Muscle of arm (tissue), 14 donors: ENCODE data around the gene ADPRM. TPM values are rescaled to one million over a fixed set of nuclear protein-coding genes. Genes with fewer than 3 reads are reported as not detected.

ENCODE experiments used
- DNase-seq: peaks from one replicate; pipeline ENCODE4 v3.0.0-alpha.2; 2013
- long read RNA-seq, 11 donors: transcript quantifications; one replicate each; lab custom pipeline, GENCODE V29; 2026
- polyA plus RNA-seq, 12 donors: library from polyadenylated mRNA; unstranded; fragments of 120-200 nt; gene quantifications; one replicate each; pipeline ENCODE4 v1.2.1, GENCODE V29; 2013; ENCODE audit not compliant: insufficient read length in 12 of 12

ADPRM gene, protein sequence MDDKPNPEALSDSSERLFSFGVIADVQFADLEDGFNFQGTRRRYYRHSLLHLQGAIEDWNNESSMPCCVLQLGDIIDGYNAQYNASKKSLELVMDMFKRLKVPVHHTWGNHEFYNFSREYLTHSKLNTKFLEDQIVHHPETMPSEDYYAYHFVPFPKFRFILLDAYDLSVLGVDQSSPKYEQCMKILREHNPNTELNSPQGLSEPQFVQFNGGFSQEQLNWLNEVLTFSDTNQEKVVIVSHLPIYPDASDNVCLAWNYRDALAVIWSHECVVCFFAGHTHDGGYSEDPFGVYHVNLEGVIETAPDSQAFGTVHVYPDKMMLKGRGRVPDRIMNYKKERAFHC
- 10 to 100 TPM in 11 of 12 donors, not detected in 1; 14.1 to 24.5 (median 18.3) TPM for polyA plus RNA-seq
- long read RNA-seq, donor 1, partial matches to known transcripts: 22 of 63 reads
- long read RNA-seq, donor 1, other reads (novel, unspliced or antisense): 36 of 63 reads
- long read RNA-seq, donor 2, partial matches to known transcripts: 0 of 8 reads
- long read RNA-seq, donor 2, other reads (novel, unspliced or antisense): 0 of 8 reads
- long read RNA-seq, donor 3, partial matches to known transcripts: 0 of 3 reads
- long read RNA-seq, donor 3, other reads (novel, unspliced or antisense): 0 of 3 reads
- long read RNA-seq, donor 4: 0 reads
- long read RNA-seq, donor 5, partial matches to known transcripts: 0 of 7 reads
- long read RNA-seq, donor 5, other reads (novel, unspliced or antisense): 0 of 7 reads
- long read RNA-seq, donor 6, partial matches to known transcripts: 5 of 9 reads
- long read RNA-seq, donor 6, other reads (novel, unspliced or antisense): 0 of 9 reads
- long read RNA-seq, donor 7, partial matches to known transcripts: 0 of 2 reads
- long read RNA-seq, donor 7, other reads (novel, unspliced or antisense): 0 of 2 reads
- long read RNA-seq, donor 8, partial matches to known transcripts: 14 of 26 reads
- long read RNA-seq, donor 8, other reads (novel, unspliced or antisense): 6 of 26 reads
- long read RNA-seq, donor 9, partial matches to known transcripts: 0 of 2 reads
- long read RNA-seq, donor 9, other reads (novel, unspliced or antisense): 0 of 2 reads
- long read RNA-seq, donor 10, partial matches to known transcripts: 0 of 5 reads
- long read RNA-seq, donor 10, other reads (novel, unspliced or antisense): 0 of 5 reads
- long read RNA-seq, donor 11, partial matches to known transcripts: 0 of 5 reads
- long read RNA-seq, donor 11, other reads (novel, unspliced or antisense): 0 of 5 reads

- DNase-seq: peak; percentile 96
These were observed at the start of gene ADPRM, which contains the start of gene SCO1 for GRCh38 chr17:10697092-10698081. Gene ADPRM, plus strand, starts transcription at chr17:10697594. Its CDS starts 7,333 bp downstream, at chr17:10704927. Gene SCO1, minus strand, starts transcription at chr17:10697533. Its CDS starts 26 bp downstream, at chr17:10697507.

GRCh38 chr17:10648381-10648780 lies 49.0 kb upstream of the ADPRM start:
- DNase-seq: no peak

- DNase-seq: no peak
These were observed 48.4 kb upstream of the ADPRM start for GRCh38 chr17:10648956-10649355.

DNA sequence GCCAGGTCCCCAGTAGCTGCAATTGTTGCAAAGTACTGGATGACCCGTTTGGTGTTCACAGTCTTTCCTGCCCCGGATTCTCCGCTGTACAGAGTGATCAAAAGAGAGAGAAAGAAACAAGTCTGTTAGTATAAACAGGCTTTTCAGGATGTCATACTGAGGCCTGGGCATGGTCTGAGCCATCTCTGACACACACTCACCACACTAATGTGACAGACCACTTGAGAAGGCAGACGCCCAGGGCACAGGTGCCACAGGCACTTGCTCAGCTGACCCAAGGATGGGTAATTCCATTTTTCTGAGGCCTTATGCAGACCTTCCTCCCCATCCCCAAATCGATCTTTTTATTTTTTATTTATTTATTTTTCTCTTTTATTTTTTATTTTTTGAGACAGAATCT lies 47.8 kb upstream of the ADPRM start:
- no peak for DNase-seq

- DNase-seq: no peak
These were observed 45.5 kb upstream of the ADPRM start for GRCh38 chr17:10651927-10652326.

DNA sequence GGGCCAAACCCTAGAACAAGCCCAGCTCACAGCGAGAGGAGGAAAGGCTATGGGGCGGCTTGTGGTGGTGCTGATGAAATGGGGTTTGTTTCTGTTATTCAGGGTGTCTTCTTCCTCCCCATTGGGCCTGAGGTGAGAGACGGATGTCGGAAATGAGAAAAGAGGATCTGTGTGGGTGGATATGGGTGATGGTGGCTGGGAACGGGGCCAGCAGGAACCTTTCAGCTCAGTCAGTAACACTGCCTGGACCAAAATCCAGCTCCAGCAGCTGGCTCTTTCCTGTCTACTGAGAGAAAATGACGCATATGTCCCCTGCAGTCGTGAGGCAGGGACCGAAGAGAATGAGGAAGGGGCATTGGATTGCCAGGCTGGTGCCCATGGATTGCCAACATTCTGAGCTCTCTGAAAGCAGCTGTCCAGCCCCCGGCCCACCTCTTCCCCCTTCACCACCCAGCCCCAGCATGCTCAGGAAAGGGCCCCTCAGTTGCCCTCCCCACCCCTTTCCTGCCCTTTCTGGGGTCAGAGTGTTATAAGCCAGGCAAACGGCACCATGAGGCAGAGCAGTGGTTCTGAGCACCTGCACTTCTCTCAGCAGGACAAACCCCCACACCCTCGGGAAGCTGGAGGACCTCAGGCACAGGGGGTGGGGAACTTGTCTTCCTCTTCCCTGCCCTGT lies 44.3 kb upstream of the ADPRM start:
- no peak for DNase-seq

- DNase-seq: no peak
These were observed 43.4 kb upstream of the ADPRM start for GRCh38 chr17:10653987-10654386.

DNA sequence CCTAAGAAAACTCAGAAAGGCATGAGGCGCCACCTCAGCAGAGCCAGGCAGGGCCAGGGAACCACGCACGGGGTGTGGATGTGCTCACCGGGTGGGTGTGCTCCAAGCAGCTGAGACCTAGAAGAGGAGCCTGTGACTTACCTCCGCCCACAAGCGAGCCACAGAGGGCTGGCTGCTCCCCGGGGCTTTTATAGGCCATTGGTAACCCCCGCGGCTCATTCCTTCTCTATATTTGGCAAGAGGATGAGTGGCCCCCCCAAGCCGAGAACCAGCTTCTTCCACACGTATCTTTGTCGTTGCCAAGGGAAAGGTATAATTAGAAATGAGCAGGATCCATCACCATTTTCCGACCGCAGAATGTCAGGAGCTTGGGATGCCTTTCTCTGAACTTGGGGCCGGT lies 40.2 kb upstream of the ADPRM start, which contains the start of gene MYH3:
Gene MYH3 (minus strand): TSS at position 162 of the 400 bp plus-strand sequence. CDS start 2,245 bp downstream, outside the sequence.
- no peak for DNase-seq

- no peak for DNase-seq
These were observed 39.5 kb upstream of the ADPRM start for GRCh38 chr17:10657879-10658278.

DNA sequence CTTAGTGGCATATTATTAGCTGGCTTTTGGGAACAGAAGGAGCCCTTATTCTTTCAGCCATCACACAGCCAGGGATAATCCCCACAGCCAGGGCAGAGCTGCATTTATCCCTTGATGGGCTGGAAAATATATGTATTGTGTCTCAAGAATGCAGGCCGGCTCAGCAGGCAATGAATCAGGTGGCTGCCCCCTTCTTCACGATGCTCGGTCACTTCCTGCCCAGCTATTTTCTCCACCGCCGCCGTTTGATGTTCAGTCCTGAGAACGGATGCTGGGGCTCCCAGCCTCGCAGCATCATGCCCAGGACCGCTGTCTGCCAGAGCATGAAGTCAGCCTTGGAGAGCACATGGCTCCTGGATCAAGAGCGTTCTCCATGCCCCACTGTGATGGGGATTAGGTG lies 36.0 kb upstream of the ADPRM start:
- DNase-seq: no peak

GRCh38 chr17:10663231-10663630 lies 34.2 kb upstream of the ADPRM start:
- DNase-seq: no peak

GRCh38 chr17:10664571-10664970 lies 32.8 kb upstream of the ADPRM start:
- no peak for DNase-seq

DNA sequence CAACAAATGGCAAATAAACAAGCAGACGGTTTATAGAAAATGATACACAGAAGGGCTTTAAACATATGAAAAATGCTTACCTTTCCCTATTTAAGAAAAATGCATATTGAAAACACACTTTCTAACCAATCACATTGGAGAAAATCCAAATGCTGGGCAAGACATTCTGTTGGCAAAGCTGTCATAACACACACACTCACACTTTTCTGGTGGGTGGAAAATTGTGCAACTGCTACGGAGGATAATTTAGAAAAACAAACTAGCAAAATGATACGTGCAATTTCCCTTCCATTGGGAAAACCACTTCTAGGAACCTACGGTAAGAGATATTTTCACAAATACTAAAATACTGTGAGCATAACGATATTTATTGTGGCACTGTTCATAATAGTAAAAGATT lies 30.5 kb upstream of the ADPRM start:
- DNase-seq: no peak

DNA sequence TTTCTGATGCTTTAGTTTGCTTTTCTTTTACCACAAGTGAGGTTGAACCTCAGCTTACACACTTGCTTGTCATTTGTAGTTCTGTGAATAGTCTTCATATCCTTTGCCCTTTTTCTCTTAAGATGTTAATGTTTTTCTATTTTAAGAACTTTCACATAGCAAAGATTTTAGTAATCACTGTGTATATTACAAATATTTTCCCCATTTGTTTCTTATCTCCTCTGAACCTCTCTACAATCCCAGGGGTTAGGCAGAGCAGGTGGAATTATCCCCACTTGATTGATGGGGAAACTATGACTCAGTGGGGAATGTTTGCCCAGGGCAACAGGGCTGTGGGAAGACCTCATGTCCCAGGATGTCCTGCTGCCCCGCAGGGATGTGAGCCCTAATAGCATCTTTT lies 28.6 kb upstream of the ADPRM start:
- DNase-seq: no peak

DNA sequence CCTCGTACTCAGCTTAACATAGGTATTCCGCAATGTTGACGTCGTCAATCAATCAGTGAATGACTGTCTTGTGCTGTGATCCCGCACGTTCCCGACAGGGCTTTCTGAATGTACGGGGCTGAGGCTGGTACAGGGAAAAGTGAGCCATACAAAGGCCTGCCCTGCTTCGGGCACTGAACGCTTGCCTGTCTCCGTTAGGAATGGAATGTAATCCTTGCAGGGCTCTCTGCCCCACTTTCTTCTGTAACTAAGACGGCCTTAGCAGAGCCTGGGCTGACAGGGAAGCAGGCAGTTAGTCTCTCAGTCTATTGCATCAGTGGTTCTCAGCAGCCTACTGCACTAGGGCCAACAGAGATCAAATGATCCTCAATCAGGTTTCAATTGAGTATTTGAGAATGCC lies 24.1 kb upstream of the ADPRM start:
- no peak for DNase-seq

DNA sequence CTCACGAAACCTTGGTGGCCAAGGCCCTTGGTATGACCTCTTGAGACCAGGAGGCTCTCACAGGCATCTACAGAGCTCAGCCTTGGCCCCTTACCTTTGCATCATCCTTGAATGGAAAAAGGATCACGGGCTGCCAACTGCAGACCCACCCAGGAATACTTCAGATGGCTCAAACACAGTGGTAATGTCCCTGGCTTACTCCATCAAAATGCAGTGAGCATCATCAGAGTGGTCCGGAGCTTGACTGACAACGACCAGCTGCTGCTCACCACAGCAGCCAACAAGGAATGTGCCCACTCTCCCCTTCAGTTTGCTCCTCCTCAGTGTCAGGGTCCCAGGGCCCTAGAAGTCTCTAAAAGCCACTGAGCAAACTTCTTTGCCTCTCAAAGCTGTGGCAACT lies 22.7 kb upstream of the ADPRM start:
- DNase-seq: no peak

- DNase-seq: no peak
These were observed 15.4 kb upstream of the ADPRM start for GRCh38 chr17:10681866-10682446.

DNA sequence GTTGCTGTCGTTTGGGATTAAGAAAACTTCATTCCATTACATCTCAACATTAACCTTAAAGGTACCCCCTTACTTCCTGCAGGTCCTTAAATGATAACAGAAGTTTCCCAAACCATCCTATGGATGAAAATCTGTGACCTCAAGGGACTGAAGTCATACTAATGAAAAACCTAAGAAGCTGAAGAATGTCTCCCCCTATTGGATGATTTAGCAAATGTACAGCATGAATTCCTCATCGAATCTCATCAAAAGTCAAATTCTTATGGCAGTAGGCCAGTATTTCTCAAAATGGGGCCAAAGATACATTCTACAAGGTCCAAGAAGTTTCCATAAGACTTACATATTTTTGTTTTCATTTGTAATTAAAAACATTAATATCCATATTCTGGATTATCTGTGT lies 13.5 kb upstream of the ADPRM start:
- no peak for DNase-seq

DNA sequence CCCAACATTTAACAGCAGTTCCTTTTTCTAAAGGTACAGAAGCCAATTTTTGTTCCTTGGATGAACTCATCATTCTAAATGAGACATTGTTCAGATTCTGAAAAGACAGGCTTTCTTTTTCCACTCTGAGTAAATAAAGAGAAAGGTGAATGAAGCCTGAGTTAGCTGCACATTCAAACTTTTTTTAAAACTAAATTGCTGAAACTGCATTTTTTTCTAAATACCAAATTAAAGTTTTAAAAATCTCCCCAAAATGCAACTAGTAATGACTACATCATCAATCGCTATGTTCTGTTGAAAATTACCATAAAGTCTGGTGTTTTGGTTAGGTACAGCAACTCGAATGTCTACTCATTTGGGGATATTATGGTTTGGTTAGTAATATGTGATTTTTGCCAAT lies 9.9 kb upstream of the ADPRM start:
- DNase-seq: no peak
